BLaER1 treated with 17β-estradiol and CSF1 and Interleukin-3, amounts not matched to agents 10 nM and 100 nM (cell line): ENCODE data around the gene KRTAP4-12.
"Not testable (repeated sequence)": the region's sequence is repeated elsewhere in the genome, so short reads cannot be mapped to it uniquely, and the experiment has no call there.

ENCODE experiments used
- H3K27ac ChIP-seq, 11 experiments: shearing (Covaris generic); formaldehyde crosslinking; 2 replicates each; pipeline ENCODE4 v1.8.1; 2022
- H3K27me3 ChIP-seq, 11 experiments: shearing (Covaris generic); formaldehyde crosslinking; 2 replicates each; pipeline ENCODE4 v1.8.1; 2022
- H3K36me3 ChIP-seq, 11 experiments: shearing (Covaris generic); formaldehyde crosslinking; 2 replicates each; pipeline ENCODE4 v1.8.1; 2022
- H3K4me1 ChIP-seq, 10 experiments: shearing (Covaris generic); formaldehyde crosslinking; 2 replicates each; pipeline ENCODE4 v1.8.1; 2022
- H3K4me2 ChIP-seq, 11 experiments: shearing (Covaris generic); formaldehyde crosslinking; 2 replicates each; pipeline ENCODE4 v1.8.1; 2022
- H3K4me3 ChIP-seq, 10 experiments: shearing (Covaris generic); formaldehyde crosslinking; 2 replicates each; pipeline ENCODE4 v1.8.1; 2022
- H3K9ac ChIP-seq, 11 experiments: shearing (Covaris generic); formaldehyde crosslinking; 2 replicates each; pipeline ENCODE4 v1.8.1; 2022
- H3K9me3 ChIP-seq, 11 experiments: shearing (Covaris generic); formaldehyde crosslinking; replicated peaks in 1 of 11; 2 replicates each; pipeline ENCODE4 v1.8.1; 2022
- H4K20me1 ChIP-seq, 11 experiments: shearing (Covaris generic); formaldehyde crosslinking; 2 replicates each; pipeline ENCODE4 v1.8.1; 2022
- Cebpa-rat ChIP-seq, 11 experiments: shearing (Covaris generic); IDR thresholded peaks; 2 replicates each; pipeline ENCODE4 v1.8.1; 2022

Gene KRTAP4-12

DNA sequence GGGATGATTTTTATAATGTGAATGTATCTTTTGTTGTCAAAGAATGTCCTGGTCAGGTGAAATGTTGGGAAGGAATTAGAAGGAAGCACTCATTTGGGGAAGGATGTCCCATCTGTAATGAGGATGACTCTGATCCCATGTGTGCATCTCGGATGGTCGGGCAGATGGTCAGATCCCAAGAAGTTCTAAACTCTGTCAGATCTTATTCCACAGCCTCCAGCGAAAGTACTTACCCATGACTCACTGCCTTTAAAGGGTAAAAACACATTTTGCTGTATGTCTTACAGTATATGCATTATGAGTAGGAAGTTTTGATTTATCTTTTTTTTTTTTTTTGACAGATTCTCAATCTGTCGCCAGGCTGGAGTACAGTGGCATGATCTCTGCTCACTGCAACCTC is 5.3 kb downstream of the KRTAP4-12 start:
- Histone ChIP-seq H3K4me3 (no peak overlapping the region), H3K9me3 (peaks cover 17 to 51% (median 38%) of the 10 kb centered on the region in 11 experiments), H3K27ac (no peak overlapping the region), H3K36me3 (peaks cover 0 to 3% (median 0%) of the 10 kb centered on the region in 11 experiments; a peak in 1 of 22 replicates), H4K20me1 (no peaks in the 10 kb centered on the region), H3K27me3 (no peaks in the 10 kb centered on the region), H3K9ac (no peak overlapping the region), H3K4me2 (peak overlapping the region in 2 of 11 experiments; percentile 23 to 39; a peak in 2 of 22 replicates), H3K4me1 (peaks cover 13 to 49% (median 26%) of the 10 kb centered on the region in 10 experiments)
- TF ChIP-seq Cebpa-rat (IDR thresholded peaks at IDR 0.05) = no peak

DNA sequence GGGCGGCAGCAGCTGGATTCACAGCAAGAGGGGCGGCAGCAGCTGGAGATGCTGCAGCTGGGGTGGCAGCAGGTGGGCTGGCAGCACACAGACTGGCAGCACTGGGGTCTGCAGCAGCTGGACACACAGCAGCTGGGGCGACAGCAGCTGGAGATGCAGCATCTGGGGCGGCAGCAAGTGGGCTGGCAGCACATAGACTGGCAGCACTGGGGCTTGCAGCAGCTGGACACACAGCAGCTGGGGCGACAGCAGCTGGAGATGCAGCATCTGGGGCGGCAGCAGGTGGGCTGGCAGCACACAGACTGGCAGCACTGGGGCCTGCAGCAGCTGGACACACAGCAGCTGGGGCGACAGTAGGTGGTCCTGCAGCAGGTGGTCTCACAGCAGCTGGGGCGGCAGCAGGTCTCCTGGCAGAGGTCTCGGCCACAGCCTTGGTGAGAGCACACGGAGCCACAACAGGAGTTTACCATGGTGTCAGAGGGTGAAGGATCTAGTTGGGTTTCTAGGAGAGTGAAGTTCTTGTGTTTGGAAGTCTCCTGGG is 6.1 kb downstream of the KRTAP4-12 start, which contains the start of gene KRTAP4-11:
KRTAP4-11 (minus strand) TSS at position 528 of the 541 bp plus-strand sequence; CDS start at position 470, 58 bp downstream.
- H3K27ac ChIP-seq, H4K20me1 ChIP-seq, H3K9ac ChIP-seq, H3K4me3 ChIP-seq, H3K36me3 ChIP-seq, H3K27me3 ChIP-seq: not testable (repeated sequence)
- Histone ChIP-seq H3K4me1 (peaks cover 9 to 44% (median 23%) of the 10 kb centered on the region in 10 experiments), H3K9me3 (peaks cover 25 to 51% (median 38%) of the 10 kb centered on the region in 11 experiments), H3K4me2 (peak within 1 kb of the TSS in 3 of 11 experiments; percentile 3 to 39 (median 23); a peak in 2 of 22 replicates)

GRCh38 chr17:41116297-41116696 is 7.7 kb downstream of the KRTAP4-12 start:
- no peak for TF ChIP-seq Cebpa-rat (IDR thresholded peaks at IDR 0.05)
- H3K9me3 ChIP-seq = peaks cover 34 to 53% (median 42%) of the 10 kb centered on the region in 11 experiments
- no peaks in the 10 kb centered on the region for H4K20me1 ChIP-seq
- no peak overlapping the region for H3K27ac ChIP-seq
- no peaks in the 10 kb centered on the region for H3K27me3 ChIP-seq
- H3K4me3 ChIP-seq = no peak overlapping the region
- peaks cover 9 to 44% (median 23%) of the 10 kb centered on the region in 10 experiments for H3K4me1 ChIP-seq
- H3K4me2 ChIP-seq = peak overlapping the region in 6 of 11 experiments; percentile 17 to 74 (median 37); a peak in 9 of 22 replicates
- H3K36me3 ChIP-seq = peaks cover 0 to 6% (median 0%) of the 10 kb centered on the region in 11 experiments; a peak in 2 of 22 replicates
- H3K9ac ChIP-seq = no peak overlapping the region

GRCh38 chr17:41111151-41111885 is 12.7 kb downstream of the KRTAP4-12 start:
- Histone ChIP-seq H3K4me1 (peaks cover 9 to 22% (median 14%) of the 10 kb centered on the region in 10 experiments; a peak in 19 of 20 replicates), H3K9me3 (peaks cover 40 to 61% (median 52%) of the 10 kb centered on the region in 11 experiments), H3K27me3 (no peaks in the 10 kb centered on the region), H3K9ac (no peak overlapping the region), H3K4me3 (no peak overlapping the region), H3K36me3 (peaks cover 0 to 6% (median 0%) of the 10 kb centered on the region in 11 experiments; a peak in 2 of 22 replicates), H3K27ac (no peak overlapping the region), H3K4me2 (no peak overlapping the region), H4K20me1 (no peaks in the 10 kb centered on the region)
- no peak for TF ChIP-seq Cebpa-rat (IDR thresholded peaks at IDR 0.05)

- Histone ChIP-seq H3K4me1 (peaks cover 9 to 15% (median 13%) of the 10 kb centered on the region in 10 experiments; a peak in 19 of 20 replicates), H3K9me3 (peaks cover 29 to 51% (median 41%) of the 10 kb centered on the region in 11 experiments), H3K27ac (peak overlapping the region in 1 of 11 experiments; percentile 21; a peak in 2 of 22 replicates), H3K4me2 (peak overlapping the region in 9 of 11 experiments; percentile 3 to 73 (median 51); a peak in 13 of 22 replicates)
- not testable (repeated sequence) for H3K27me3 ChIP-seq, H3K4me3 ChIP-seq, H3K9ac ChIP-seq, H3K36me3 ChIP-seq, H4K20me1 ChIP-seq
These were observed 15.1 kb downstream of the KRTAP4-12 start for GRCh38 chr17:41108728-41109386.

GRCh38 chr17:41107941-41108450 is 16.0 kb downstream of the KRTAP4-12 start:
- Histone ChIP-seq H3K9me3 (peaks cover 21 to 42% (median 32%) of the 10 kb centered on the region in 11 experiments), H3K27ac (peak overlapping the region in 1 of 11 experiments; percentile 21; a peak in 1 of 22 replicates), H4K20me1 (no peaks in the 10 kb centered on the region), H3K4me3 (no peak overlapping the region), H3K9ac (no peak overlapping the region), H3K4me1 (peaks cover 9 to 15% (median 13%) of the 10 kb centered on the region in 10 experiments; a peak in 19 of 20 replicates), H3K36me3 (peaks cover 0 to 6% (median 0%) of the 10 kb centered on the region in 11 experiments; a peak in 1 of 22 replicates), H3K27me3 (no peaks in the 10 kb centered on the region), H3K4me2 (peak overlapping the region; percentile 3 to 73 (median 49); a peak in 19 of 22 replicates)
- TF ChIP-seq Cebpa-rat (IDR thresholded peaks at IDR 0.05) = no peak

DNA sequence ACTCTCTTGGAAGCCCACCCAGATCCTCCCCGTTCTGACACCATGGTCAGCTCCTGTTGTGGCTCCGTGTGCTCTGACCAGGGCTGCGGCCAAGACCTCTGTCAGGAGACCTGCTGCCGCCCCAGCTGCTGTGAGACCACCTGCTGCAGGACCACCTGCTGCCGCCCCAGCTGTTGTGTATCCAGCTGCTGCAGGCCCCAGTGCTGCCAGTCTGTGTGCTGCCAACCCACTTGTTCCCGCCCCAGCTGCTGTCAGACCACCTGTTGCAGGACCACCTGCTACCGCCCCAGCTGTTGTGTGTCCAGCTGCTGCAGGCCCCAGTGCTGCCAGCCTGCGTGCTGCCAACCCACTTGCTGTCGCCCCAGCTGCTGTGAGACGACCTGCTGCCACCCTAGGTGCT is 18.6 kb downstream of the KRTAP4-12 start, which contains the start of gene KRTAP4-9:
KRTAP4-9 (plus strand) TSS at position 43 of the 400 bp plus-strand sequence; CDS start at position 43, 0 bp downstream.
- H3K27me3 ChIP-seq, H3K4me2 ChIP-seq, H3K4me3 ChIP-seq, H3K27ac ChIP-seq, H3K36me3 ChIP-seq, H3K9ac ChIP-seq, H4K20me1 ChIP-seq: not testable (repeated sequence)
- Histone ChIP-seq H3K9me3 (peaks cover 0 to 16% (median 6%) of the 10 kb centered on the region in 11 experiments; a peak in 12 of 22 replicates), H3K4me1 (peaks cover 11 to 17% (median 15%) of the 10 kb centered on the region in 10 experiments)

GRCh38 chr17:41104386-41105038 is 19.5 kb downstream of the KRTAP4-12 start:
- H3K9ac ChIP-seq, H3K4me2 ChIP-seq, H3K36me3 ChIP-seq, H3K4me3 ChIP-seq, H3K27ac ChIP-seq, H3K27me3 ChIP-seq, H4K20me1 ChIP-seq: not testable (repeated sequence)
- H3K4me1 ChIP-seq = peaks cover 19 to 25% (median 23%) of the 10 kb centered on the region in 10 experiments
- H3K9me3 ChIP-seq = peaks cover 0 to 13% (median 3%) of the 10 kb centered on the region in 11 experiments; a peak in 5 of 22 replicates
